ENCODE measurements around the gene BPIFB6.

DNA sequence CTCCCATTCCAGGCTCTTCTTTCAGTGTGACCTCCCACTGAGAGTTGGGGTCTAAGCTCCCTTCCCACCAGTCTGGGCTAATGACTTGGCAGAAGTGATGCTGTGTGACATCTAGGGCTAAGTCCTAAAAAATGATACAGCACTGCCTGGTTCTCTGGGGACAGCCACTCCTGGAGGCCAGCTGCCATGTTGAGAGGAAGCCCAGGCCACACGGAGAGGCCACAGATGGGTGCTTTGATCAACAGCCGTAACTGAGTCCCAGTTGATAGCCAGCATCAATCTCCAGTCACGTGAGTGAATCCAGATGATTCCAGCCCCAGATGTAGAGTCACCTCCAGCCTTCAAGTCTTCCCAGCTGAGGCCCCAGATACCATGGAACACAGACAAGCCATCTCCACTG is 41.0 kb upstream of the BPIFB6 start:
- TF ChIP-seq EZH2 (IDR thresholded peaks at IDR 0.05; ENCODE audit: borderline replicate concordance, low read depth, low read length, severe bottlenecking) = no peak
- TF ChIP-seq CTCF (IDR thresholded peaks at IDR 0.05; ENCODE audit: extremely low read depth in 1 of 2, insufficient read depth in 1 of 2, low read depth in 1 of 2, low read length in 2 of 2) = no peak
- no peak for TF ChIP-seq POLR2A (IDR thresholded peaks at IDR 0.05; ENCODE audit: low read depth, low read length)
- no peak for TF ChIP-seq JUN (IDR thresholded peaks at IDR 0.05; ENCODE audit: borderline replicate concordance, insufficient read depth, insufficient read length, low read depth)
- TF ChIP-seq POLR2AphosphoS5 (IDR thresholded peaks at IDR 0.05; ENCODE audit: insufficient read depth, low read depth, low read length) = no peak
- TF ChIP-seq MYC (IDR thresholded peaks at IDR 0.05; ENCODE audit: low read depth, low read length) = no peak
- TF ChIP-seq, protein P1, sequence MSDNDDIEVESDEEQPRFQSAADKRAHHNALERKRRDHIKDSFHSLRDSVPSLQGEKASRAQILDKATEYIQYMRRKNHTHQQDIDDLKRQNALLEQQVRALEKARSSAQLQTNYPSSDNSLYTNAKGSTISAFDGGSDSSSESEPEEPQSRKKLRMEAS (IDR thresholded peaks at IDR 0.05; ENCODE audit: insufficient read depth, insufficient read length) = no peak
- TF ChIP-seq GATA2 (IDR thresholded peaks at IDR 0.05; ENCODE audit: insufficient read depth, insufficient read length, low read depth, low read length) = no peak
- no peak for TF ChIP-seq FOS (IDR thresholded peaks at IDR 0.05; ENCODE audit: borderline replicate concordance, insufficient read depth, low read length)

Measured in endothelial cell of umbilical vein (primary cell).